Heart left ventricle (tissue), 16 donors: ENCODE results near the gene PLA2G7. TPM values are rescaled to one million over a fixed set of nuclear protein-coding genes. Genes with fewer than 3 reads are reported as not detected.

ENCODE experiments used
- ATAC-seq, 4 donors: fragments of 200-7000 bp; cut with Tn5 transposase; one replicate each; pipeline ENCODE4 v1.9.1; 2020 to 2022; ENCODE audit warnings: moderate library complexity in 4 of 4, mild to moderate bottlenecking in 3 of 4, moderate number of reproducible peaks in 1 of 4
- DNase-seq, 5 donors: peaks; one replicate each; pipeline ENCODE4 v3.0.0-alpha.2; 2020
- H3K27ac ChIP-seq, 12 donors: fragments of 200-600 bp; sonication (generic) in 4 of 12; one replicate each; pipeline versions ENCODE4 v1.5.0 to v1.8.0; 2016 to 2022; ENCODE audit warnings: mild to moderate bottlenecking in 2 of 12
- H3K27me3 ChIP-seq, 9 donors: fragments of 200-600 bp; sonication (generic) in 2 of 9; one replicate each; pipeline versions ENCODE4 v1.5.1 to v1.8.0; 2016 to 2022; ENCODE audit warnings: mild to moderate bottlenecking in 3 of 9
- H3K36me3 ChIP-seq, 9 donors: fragments of 200-600 bp; sonication (generic) in 2 of 9; one replicate each; pipeline versions ENCODE4 v1.5.0 to v1.8.0; 2018 to 2022; ENCODE audit warnings: mild to moderate bottlenecking in 2 of 9
- H3K4me1 ChIP-seq, 12 donors: fragments of 200-600 bp; sonication (generic) in 4 of 12; one replicate each; pipeline versions ENCODE4 v1.5.0 to v1.8.0; 2016 to 2022; ENCODE audit warnings: mild to moderate bottlenecking in 3 of 12
- H3K4me3 ChIP-seq, 12 donors: fragments of 200-600 bp; sonication (generic) in 4 of 12; one replicate each; pipeline versions ENCODE4 v1.5.0 to v1.8.0; 2017 to 2022; ENCODE audit warnings: mild to moderate bottlenecking in 9 of 12, moderate library complexity in 4 of 12
- H3K9me3 ChIP-seq, 12 donors: fragments of 200-600 bp; sonication (generic) in 4 of 12; one replicate each; pipeline versions ENCODE4 v1.5.0 to v1.8.0; 2016 to 2022; ENCODE audit warnings: mild to moderate bottlenecking in 1 of 12
- POLR2A ChIP-seq, 2 donors: fragments of 450-650 bp; IDR thresholded peaks; one replicate each; pipeline ENCODE4 v1.6.1; 2017; ENCODE audit warnings: antibody characterized with exemption in 2 of 2, mild to moderate bottlenecking in 2 of 2, moderate library complexity in 2 of 2
- WGBS, 4 donors: extraction: QIAGEN DNeasy Blood & Tissue Kit in 2 of 4; methylation state at CpG; one replicate each; pipeline versions ENCODE4 v1.1.5 to v1.1.7; 2013 to 2018; 5-methylcytosine and 5-hydroxymethylcytosine counted together
- intact Hi-C, 10 donors: fragments of 100-400 bp; cut with DNase I; formaldehyde crosslinking; loops; one replicate each; pipeline versions ENCODE4 v1.11.1 to v1.14.2; 2022
- polyA plus RNA-seq, 2 donors: library from polyadenylated mRNA; stranded (reverse); fragments of 200-250 nt; gene quantifications; one replicate each; pipeline ENCODE4 v1.2.3, GENCODE V29; 2013
- total RNA-seq, 9 donors: library from RNA; depleted of rRNA in 2 of 9; stranded (reverse); fragments of >200 nt in 2 of 9; fragmentation: NEBNext Ultra II Directional in 3 of 9; extraction: Animal tissue kit (Norgen Biotek cat#: 25700) in 3 of 9; gene quantifications; one replicate each; pipeline versions ENCODE4 v1.1.0 to v1.2.4, GENCODE V29; 2016 to 2023
- TF ChIP-seq, protein P1 (sequence below), 12 donors: fragments of 200-600 bp; sonication (generic) in 4 of 12; IDR thresholded peaks; one replicate each; pipeline versions ENCODE4 v1.5.0 to v1.8.0; 2018 to 2022; ENCODE audit warnings: antibody characterized with exemption in 12 of 12, mild to moderate bottlenecking in 5 of 12
- donor health status: ischemic (EF 13 %, LVEDD 7.1; RV severe dilation, severe dysfunction).
- donor health status: healthy with polysubstance abuse.
- donor health status: DM: no; HTN: yes; CAD: no.
- donor health status: DM: no; HTN: no; CAD: no.
- donor health status: ischemic (EF 25% LVEDD 6.9; RV normal size, moderate dysfunction).
- donor health status: ischemic (EF 25% LVEDD 5.7; RV mildly dilated, moderate dysfunction).
- donor health status: healthy.
- donor health status: DM: yes; HTN: yes; CAD: no.
- donor health status: ischemic (EF 35%, LVEDD 5.7; RV mildly dilated, moderate dysfunction).
- donor health status: nonischemic (EF 11% LVEDD 7.7; RV severe dilation, severe dysfunction).
- donor health status: DM: yes; HTN: yes; CAD: no.
- donor health status: PGD.
- donor health status: ischemic (EF 29% LVEDD 5.4; RV normal size, mild dysfunction).
- donor health status: nonischemic (EF 23%, LVEDD 6.1; RV moderate dilation, normal function).

Gene PLA2G7
- total and polyA plus RNA-seq, 11 donors, result 0.19 to 10.8 (median 0.49) TPM; not detected in 3

DNA sequence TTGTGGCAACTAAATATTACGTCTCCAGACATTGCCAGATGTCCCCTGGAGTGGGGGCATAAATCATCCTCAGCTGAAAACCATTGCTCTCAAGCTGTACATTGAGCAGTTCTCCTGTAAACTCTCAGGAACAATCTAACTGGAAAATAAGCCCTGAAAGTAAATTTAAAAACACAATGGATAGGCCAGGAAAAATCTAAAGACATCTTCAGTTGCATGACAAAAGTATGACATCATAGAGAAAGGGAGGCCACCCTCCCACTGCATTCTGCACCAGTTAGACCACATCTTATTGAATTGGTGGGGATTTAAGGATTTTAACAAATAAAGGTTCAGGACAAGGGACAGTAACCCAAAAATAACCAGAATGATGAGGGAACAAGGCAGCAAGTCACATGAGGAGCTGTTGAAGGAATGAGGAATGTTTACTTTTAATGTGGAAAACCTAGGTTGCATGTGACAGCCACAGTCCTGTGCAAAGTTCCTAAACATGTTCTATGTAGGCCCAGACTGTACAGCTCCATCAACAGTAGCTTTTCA, 5.3 kb downstream of the PLA2G7 start:
- H3K4me1 ChIP-seq, result peaks cover 0 to 6% (median 0%) of the 10 kb centered on the region in 12 donors
- H3K27me3 ChIP-seq, result peaks cover 0 to 11% (median 4%) of the 10 kb centered on the region in 9 donors
- DNase-seq (no peak), ATAC-seq (no peak)
- H3K27ac ChIP-seq, result no peak overlapping the region
- TF ChIP-seq, protein P1, sequence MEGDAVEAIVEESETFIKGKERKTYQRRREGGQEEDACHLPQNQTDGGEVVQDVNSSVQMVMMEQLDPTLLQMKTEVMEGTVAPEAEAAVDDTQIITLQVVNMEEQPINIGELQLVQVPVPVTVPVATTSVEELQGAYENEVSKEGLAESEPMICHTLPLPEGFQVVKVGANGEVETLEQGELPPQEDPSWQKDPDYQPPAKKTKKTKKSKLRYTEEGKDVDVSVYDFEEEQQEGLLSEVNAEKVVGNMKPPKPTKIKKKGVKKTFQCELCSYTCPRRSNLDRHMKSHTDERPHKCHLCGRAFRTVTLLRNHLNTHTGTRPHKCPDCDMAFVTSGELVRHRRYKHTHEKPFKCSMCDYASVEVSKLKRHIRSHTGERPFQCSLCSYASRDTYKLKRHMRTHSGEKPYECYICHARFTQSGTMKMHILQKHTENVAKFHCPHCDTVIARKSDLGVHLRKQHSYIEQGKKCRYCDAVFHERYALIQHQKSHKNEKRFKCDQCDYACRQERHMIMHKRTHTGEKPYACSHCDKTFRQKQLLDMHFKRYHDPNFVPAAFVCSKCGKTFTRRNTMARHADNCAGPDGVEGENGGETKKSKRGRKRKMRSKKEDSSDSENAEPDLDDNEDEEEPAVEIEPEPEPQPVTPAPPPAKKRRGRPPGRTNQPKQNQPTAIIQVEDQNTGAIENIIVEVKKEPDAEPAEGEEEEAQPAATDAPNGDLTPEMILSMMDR (IDR thresholded peaks at IDR 0.05), result no peak
- TF ChIP-seq POLR2A (IDR thresholded peaks at IDR 0.05), result no peak
- intact Hi-C loops, result no loop called here
- H3K36me3 ChIP-seq, result no peaks in the 10 kb centered on the region
- no peaks in the 10 kb centered on the region for H3K9me3 ChIP-seq
- 69 to 92% (median 90%) methylated on average over 1 of the region's 1 CpG for WGBS, 4 donors
- H3K4me3 ChIP-seq, result no peak overlapping the region

DNA sequence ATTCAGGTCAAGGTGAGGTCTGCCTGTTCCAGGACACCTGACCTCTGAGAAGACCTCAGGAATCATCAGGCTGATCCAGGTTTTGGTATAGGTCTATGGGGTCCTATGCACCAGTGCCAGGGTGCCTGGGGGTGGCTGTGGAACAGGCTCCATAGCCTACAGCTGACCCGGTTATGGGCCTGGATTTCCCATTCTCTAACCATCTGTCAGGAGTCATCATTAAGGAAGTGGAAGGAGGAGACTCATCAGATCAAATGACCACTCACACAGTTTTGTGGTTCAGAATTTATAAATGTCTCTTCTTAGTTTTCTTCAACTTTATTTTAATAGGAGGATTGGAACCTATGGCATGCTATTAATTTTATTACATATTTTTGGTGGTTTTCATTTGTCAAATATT, 14.8 kb downstream of the PLA2G7 start:
- intact Hi-C loops, result no loop called here
- Histone ChIP-seq H3K27me3 (peaks cover 0 to 13% (median 0%) of the 10 kb centered on the region in 9 donors), H3K4me3 (no peak overlapping the region), H3K9me3 (no peaks in the 10 kb centered on the region), H3K36me3 (no peaks in the 10 kb centered on the region), H3K4me1 (no peaks in the 10 kb centered on the region), H3K27ac (no peak overlapping the region)
- TF ChIP-seq POLR2A (IDR thresholded peaks at IDR 0.05), result no peak
- TF ChIP-seq, protein P1 (IDR thresholded peaks at IDR 0.05), result no peak
- 56 to 87% (median 73%) methylated on average over 1 of the region's 1 CpG for WGBS, 4 donors
- DNase-seq, result no peak
- no peak for ATAC-seq

DNA sequence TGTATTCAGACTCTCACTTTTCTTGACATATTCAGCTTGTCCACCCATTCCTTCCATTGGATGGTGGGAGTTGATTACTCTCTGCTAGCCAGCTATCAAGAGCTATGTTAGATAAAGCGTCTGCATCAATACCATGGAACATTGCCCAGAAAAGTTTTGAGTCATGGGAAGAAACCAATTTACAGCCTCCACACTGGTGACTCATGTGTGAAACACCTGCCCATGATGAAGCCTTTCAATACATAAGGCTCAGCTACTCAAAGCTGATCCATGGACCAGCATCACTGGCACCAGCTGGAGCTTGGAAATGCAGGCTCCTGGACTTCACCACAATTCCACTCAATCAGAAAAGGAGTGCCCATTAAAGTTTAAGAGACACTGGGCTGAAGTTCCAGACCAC, 16.1 kb downstream of the PLA2G7 start:
- DNase-seq (no peak), ATAC-seq (no peak)
- TF ChIP-seq, protein P1 (IDR thresholded peaks at IDR 0.05), result no peak
- no peak for TF ChIP-seq POLR2A (IDR thresholded peaks at IDR 0.05)
- no peak overlapping the region for H3K4me3 ChIP-seq
- peaks cover 0 to 6% (median 0%) of the 10 kb centered on the region in 9 donors for H3K27me3 ChIP-seq
- H3K4me1 ChIP-seq, result no peaks in the 10 kb centered on the region
- intact Hi-C loops, result no loop called here
- WGBS, 4 donors, result 49 to 74% (median 55%) methylated on average over 1 of the region's 1 CpG
- no peaks in the 10 kb centered on the region for H3K36me3 ChIP-seq
- no peaks in the 10 kb centered on the region for H3K9me3 ChIP-seq
- no peak overlapping the region for H3K27ac ChIP-seq

DNA sequence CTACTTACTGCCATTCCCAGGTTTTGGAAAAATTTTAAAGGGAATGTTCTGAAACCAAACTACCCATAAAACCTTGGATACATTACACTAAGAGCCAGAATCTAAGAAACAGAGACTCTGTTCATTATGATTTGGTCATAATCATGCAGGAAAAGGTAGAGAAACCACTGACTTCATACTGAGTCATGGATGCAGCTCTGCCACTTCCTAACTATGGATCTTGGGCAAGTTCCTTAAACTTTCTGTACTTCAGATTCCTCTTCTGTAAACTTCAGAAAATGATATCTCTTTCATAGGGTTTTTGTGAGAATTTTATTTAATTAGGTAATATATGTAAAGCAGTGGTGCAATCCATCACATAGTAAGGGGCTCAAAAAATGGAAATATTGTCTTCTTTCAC, 20.0 kb downstream of the PLA2G7 start:
- peaks cover 0 to 6% (median 0%) of the 10 kb centered on the region in 12 donors for H3K4me1 ChIP-seq
- no peaks in the 10 kb centered on the region for H3K9me3 ChIP-seq
- intact Hi-C loops, result no loop called here
- TF ChIP-seq, protein P1 (IDR thresholded peaks at IDR 0.05), result no peak
- TF ChIP-seq POLR2A (IDR thresholded peaks at IDR 0.05), result no peak
- DNase-seq (no peak), ATAC-seq (no peak)
- H3K4me3 ChIP-seq, result no peak overlapping the region
- peak overlapping the region in 1 of 12 donors; percentile 36 for H3K27ac ChIP-seq
- no peaks in the 10 kb centered on the region for H3K36me3 ChIP-seq
- peaks cover 0 to 3% (median 0%) of the 10 kb centered on the region in 9 donors for H3K27me3 ChIP-seq
